ENCODE results near the gene TCEAL1.
A peak's percentile ranks its signal among the peaks of the same experiment; 100 is the strongest.
"Not testable (repeated sequence)": the region's sequence is repeated elsewhere in the genome, so short reads cannot be mapped to it uniquely, and the experiment has no call there.

Gene TCEAL1

DNA sequence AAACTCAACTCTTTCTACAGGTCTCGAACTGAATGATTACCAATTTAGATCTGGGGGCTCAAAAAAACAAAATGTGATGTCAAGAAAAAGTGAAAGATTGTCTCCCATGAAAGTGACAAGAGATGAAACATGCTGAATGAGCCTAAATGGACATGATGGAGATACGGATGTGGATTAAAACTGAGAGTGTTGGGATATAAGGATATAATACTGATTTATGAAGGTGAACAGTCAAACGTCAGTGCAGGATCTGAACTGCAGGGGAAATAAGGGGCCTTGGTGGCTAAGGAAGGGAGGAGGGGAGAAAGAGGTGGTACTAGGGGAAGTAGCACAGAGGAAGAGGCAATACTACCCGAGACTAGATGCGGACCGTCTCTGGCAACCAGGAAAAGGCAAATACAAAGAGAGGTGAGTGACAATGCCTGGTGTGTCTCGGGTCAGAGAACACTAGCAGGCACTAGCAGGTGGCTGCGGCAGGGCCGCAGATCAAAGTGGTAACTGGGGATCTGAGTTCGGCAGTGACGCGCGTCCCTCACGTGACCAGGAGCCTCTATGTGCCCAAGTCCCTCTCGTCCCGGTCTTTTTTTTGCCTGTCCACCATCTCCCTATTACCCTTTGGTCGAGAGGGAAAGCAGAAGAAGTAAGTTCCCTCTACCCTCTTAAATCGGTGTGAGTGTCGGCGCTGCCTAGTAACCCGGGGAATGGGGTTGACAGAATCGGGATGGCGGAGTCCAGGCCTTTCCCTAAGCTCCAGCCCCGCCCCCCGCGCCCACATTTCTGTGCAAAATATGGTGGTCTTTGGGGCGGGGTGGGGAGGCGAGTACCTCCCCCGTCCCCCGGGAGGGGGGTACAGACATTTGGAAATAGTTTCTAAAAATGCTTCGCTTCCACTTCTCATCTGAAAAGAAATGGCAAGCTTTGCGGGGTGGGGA lies at the start of gene TCEAL1:
Gene TCEAL1 (plus strand): TSS at position 590 of the 932 bp plus-strand sequence. CDS start 942 bp downstream, outside the sequence.
- peak within 1 kb of the TSS; percentile 69 for H3K4me3 ChIP-seq (replicated peaks; ENCODE audit: low read depth, low read length)
- no peaks in the 10 kb centered on the region for H3K36me3 ChIP-seq (ENCODE audit: control insufficient read depth, insufficient read depth, low read length)
- no peaks in the 10 kb centered on the region for H3K27me3 ChIP-seq (replicated peaks; ENCODE audit: control insufficient read depth, insufficient read depth, low read length)
- DNase-seq (ENCODE audit: extremely low read depth, insufficient read length) = peak; percentile 48
- TF ChIP-seq CTCF (IDR thresholded peaks at IDR 0.05; ENCODE audit: insufficient read depth, low read length, poor library complexity, severe bottlenecking) = no peak

DNA sequence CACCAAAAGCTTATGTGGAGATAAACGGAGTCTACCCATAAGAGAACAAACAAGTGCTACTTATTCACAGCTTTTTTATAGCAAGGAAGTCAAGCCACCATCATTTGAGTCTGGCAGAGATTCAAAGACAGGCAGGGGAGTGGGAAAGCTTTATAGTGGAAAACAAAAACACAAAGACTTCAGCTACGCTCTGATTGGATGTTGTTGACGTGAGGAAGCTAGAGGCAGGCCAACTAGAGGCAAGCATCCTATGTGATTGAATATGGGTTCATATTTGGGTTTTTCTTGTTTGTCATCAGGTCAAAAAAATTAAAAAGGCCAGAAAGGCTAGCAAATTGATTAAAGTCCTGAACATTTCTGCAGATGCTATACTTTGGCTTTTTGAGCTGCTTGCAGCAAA lies 44.2 kb upstream of the TCEAL1 start:
- Histone ChIP-seq H3K27me3 (replicated peaks; ENCODE audit: control insufficient read depth, insufficient read depth, low read length) (no peaks in the 10 kb centered on the region), H3K4me3 (replicated peaks; ENCODE audit: low read depth, low read length) (no peak overlapping the region), H3K36me3 (ENCODE audit: control insufficient read depth, insufficient read depth, low read length) (no peaks in the 10 kb centered on the region)
- no peak for DNase-seq (ENCODE audit: extremely low read depth, insufficient read length)
- TF ChIP-seq CTCF (IDR thresholded peaks at IDR 0.05; ENCODE audit: insufficient read depth, low read length, poor library complexity, severe bottlenecking) = no peak

GRCh38 chrX:103585411-103586313 lies 43.1 kb upstream of the TCEAL1 start, which contains the start of gene TCEAL4:
Gene TCEAL4, plus strand, starts transcription at chrX:103585515. Its CDS starts 1,161 bp downstream, at chrX:103586676.
- no peak for TF ChIP-seq CTCF (IDR thresholded peaks at IDR 0.05; ENCODE audit: insufficient read depth, low read length, poor library complexity, severe bottlenecking)
- H3K36me3 ChIP-seq (ENCODE audit: control insufficient read depth, insufficient read depth, low read length) = no peaks in the 10 kb centered on the region
- H3K4me3 ChIP-seq (replicated peaks; ENCODE audit: low read depth, low read length) = peak within 1 kb of the TSS; percentile 64
- H3K27me3 ChIP-seq (replicated peaks; ENCODE audit: control insufficient read depth, insufficient read depth, low read length) = no peaks in the 10 kb centered on the region
- DNase-seq (ENCODE audit: extremely low read depth, insufficient read length) = peak; percentile 51

DNA sequence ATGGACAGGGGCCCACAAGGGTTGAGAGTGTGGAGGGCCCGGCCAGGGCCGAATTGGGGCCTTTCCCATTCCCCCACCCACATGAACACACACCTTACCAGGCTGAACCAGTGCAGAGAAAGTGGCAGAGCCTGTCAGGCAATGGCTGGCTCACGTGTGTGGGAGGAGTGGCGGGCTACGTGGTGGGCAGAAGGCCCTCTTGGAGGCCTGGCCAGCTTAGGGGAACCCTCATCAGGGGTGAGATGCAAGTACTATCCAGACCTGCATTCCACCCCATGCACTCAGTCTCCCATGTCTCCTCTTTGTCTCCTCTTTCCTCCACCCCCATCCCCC lies 42.5 kb upstream of the TCEAL1 start:
- Histone ChIP-seq H3K36me3 (ENCODE audit: control insufficient read depth, insufficient read depth, low read length) (no peaks in the 10 kb centered on the region), H3K27me3 (replicated peaks; ENCODE audit: control insufficient read depth, insufficient read depth, low read length) (no peaks in the 10 kb centered on the region), H3K4me3 (replicated peaks; ENCODE audit: low read depth, low read length) (peak overlapping the region; percentile 64)
- TF ChIP-seq CTCF (IDR thresholded peaks at IDR 0.05; ENCODE audit: insufficient read depth, low read length, poor library complexity, severe bottlenecking) = no peak
- peak; percentile 6 for DNase-seq (ENCODE audit: extremely low read depth, insufficient read length)

DNA sequence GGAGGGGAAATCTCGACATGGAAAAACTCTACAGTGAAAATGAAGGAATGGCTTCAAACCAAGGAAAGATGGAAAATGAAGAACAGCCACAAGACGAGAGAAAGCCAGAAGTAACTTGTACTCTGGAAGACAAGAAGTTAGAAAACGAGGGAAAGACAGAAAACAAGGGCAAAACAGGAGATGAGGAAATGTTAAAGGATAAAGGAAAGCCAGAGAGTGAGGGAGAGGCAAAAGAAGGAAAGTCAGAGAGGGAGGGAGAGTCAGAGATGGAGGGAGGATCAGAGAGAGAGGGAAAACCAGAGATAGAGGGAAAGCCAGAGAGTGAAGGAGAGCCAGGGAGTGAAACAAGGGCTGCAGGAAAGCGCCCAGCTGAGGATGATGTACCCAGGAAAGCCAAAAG lies 42.1 kb upstream of the TCEAL1 start:
- no peaks in the 10 kb centered on the region for H3K36me3 ChIP-seq (ENCODE audit: control insufficient read depth, insufficient read depth, low read length)
- TF ChIP-seq CTCF (IDR thresholded peaks at IDR 0.05; ENCODE audit: insufficient read depth, low read length, poor library complexity, severe bottlenecking) = no peak
- DNase-seq (ENCODE audit: extremely low read depth, insufficient read length) = no peak
- no peaks in the 10 kb centered on the region for H3K27me3 ChIP-seq (replicated peaks; ENCODE audit: control insufficient read depth, insufficient read depth, low read length)
- H3K4me3 ChIP-seq (replicated peaks; ENCODE audit: low read depth, low read length) = no peak overlapping the region

- not testable (repeated sequence) for H3K4me3 ChIP-seq (replicated peaks; ENCODE audit: low read depth, low read length); DNase-seq (ENCODE audit: extremely low read depth, insufficient read length); H3K36me3 ChIP-seq (ENCODE audit: control insufficient read depth, insufficient read depth, low read length); H3K27me3 ChIP-seq (replicated peaks; ENCODE audit: control insufficient read depth, insufficient read depth, low read length)
Observed at GRCh38 chrX:103592295-103592694, 36.5 kb upstream of the TCEAL1 start.

GRCh38 chrX:103595202-103595601 lies 33.6 kb upstream of the TCEAL1 start:
- not testable (repeated sequence) for H3K36me3 ChIP-seq (ENCODE audit: control insufficient read depth, insufficient read depth, low read length); H3K27me3 ChIP-seq (replicated peaks; ENCODE audit: control insufficient read depth, insufficient read depth, low read length); H3K4me3 ChIP-seq (replicated peaks; ENCODE audit: low read depth, low read length); DNase-seq (ENCODE audit: extremely low read depth, insufficient read length)
